ENCODE measurements around the gene ACTL6B.
A peak's percentile ranks its signal among the peaks of the same experiment; 100 is the strongest.
"Not testable (repeated sequence)": the region's sequence is repeated elsewhere in the genome, so short reads cannot be mapped to it uniquely, and the experiment has no call there.

Gene ACTL6B

GRCh38 chr7:100655908-100656674, at the start of gene ACTL6B:
ACTL6B (minus strand) TSS chr7:100656448; CDS start chr7:100656354, 94 bp downstream.
- Histone ChIP-seq H3K9ac (ENCODE audit: low read length) (no peak within 1 kb of the TSS), H3K4me1 (ENCODE audit: control insufficient read depth, insufficient read depth, low read length) (no peaks in the 10 kb centered on the region), H3K27ac (ENCODE audit: low read depth, low read length) (no peak within 1 kb of the TSS), H3K27me3 (ENCODE audit: control insufficient read depth, insufficient read depth, low read length) (peaks cover 22% of the 10 kb centered on the region), H3K36me3 (ENCODE audit: control insufficient read depth, insufficient read depth, low read length) (no peaks in the 10 kb centered on the region), H3K4me3 (ENCODE audit: low read length) (no peak within 1 kb of the TSS)

- Histone ChIP-seq H3K36me3 (ENCODE audit: control insufficient read depth, insufficient read depth, low read length) (no peaks in the 10 kb centered on the region), H3K27ac (ENCODE audit: low read depth, low read length) (peak overlapping the region; percentile 85), H3K9ac (ENCODE audit: low read length) (peak overlapping the region; percentile 66), H3K4me3 (ENCODE audit: low read length) (peak overlapping the region; percentile 87), H3K27me3 (ENCODE audit: control insufficient read depth, insufficient read depth, low read length) (no peaks in the 10 kb centered on the region), H3K4me1 (ENCODE audit: control insufficient read depth, insufficient read depth, low read length) (peaks cover 9% of the 10 kb centered on the region)
Observed at GRCh38 chr7:100705320-100705752, 49.1 kb upstream of the ACTL6B start.

- not testable (repeated sequence) for H3K27me3 ChIP-seq (ENCODE audit: control insufficient read depth, insufficient read depth, low read length)
Observed at GRCh38 chr7:100701089-100701488, 44.8 kb upstream of the ACTL6B start.

GRCh38 chr7:100699018-100699417, 42.8 kb upstream of the ACTL6B start:
- H3K36me3 ChIP-seq (ENCODE audit: control insufficient read depth, insufficient read depth, low read length): no peaks in the 10 kb centered on the region
- no peak overlapping the region for H3K9ac ChIP-seq (ENCODE audit: low read length)
- no peak overlapping the region for H3K27ac ChIP-seq (ENCODE audit: low read depth, low read length)
- no peak overlapping the region for H3K4me3 ChIP-seq (ENCODE audit: low read length)
- no peaks in the 10 kb centered on the region for H3K4me1 ChIP-seq (ENCODE audit: control insufficient read depth, insufficient read depth, low read length)
- H3K27me3 ChIP-seq (ENCODE audit: control insufficient read depth, insufficient read depth, low read length): no peaks in the 10 kb centered on the region

More at GRCh38 chr7:100701089-100701488, 44.8 kb upstream of the ACTL6B start:
- not testable (repeated sequence) for H3K4me1 ChIP-seq (ENCODE audit: control insufficient read depth, insufficient read depth, low read length); H3K27ac ChIP-seq (ENCODE audit: low read depth, low read length); H3K9ac ChIP-seq (ENCODE audit: low read length); H3K36me3 ChIP-seq (ENCODE audit: control insufficient read depth, insufficient read depth, low read length); H3K4me3 ChIP-seq (ENCODE audit: low read length)

GRCh38 chr7:100696123-100696521, 39.9 kb upstream of the ACTL6B start:
- Histone ChIP-seq H3K36me3 (ENCODE audit: control insufficient read depth, insufficient read depth, low read length) (no peaks in the 10 kb centered on the region), H3K27me3 (ENCODE audit: control insufficient read depth, insufficient read depth, low read length) (no peaks in the 10 kb centered on the region), H3K9ac (ENCODE audit: low read length) (no peak overlapping the region), H3K4me1 (ENCODE audit: control insufficient read depth, insufficient read depth, low read length) (peaks cover 17% of the 10 kb centered on the region), H3K27ac (ENCODE audit: low read depth, low read length) (no peak overlapping the region), H3K4me3 (ENCODE audit: low read length) (no peak overlapping the region)

GRCh38 chr7:100694098-100694745, 38.0 kb upstream of the ACTL6B start, which contains the start of gene GIGYF1:
GIGYF1 (minus strand) TSS chr7:100694250; CDS start chr7:100688238, 6,012 bp downstream.
- peaks cover 18% of the 10 kb centered on the region for H3K4me1 ChIP-seq (ENCODE audit: control insufficient read depth, insufficient read depth, low read length)
- H3K4me3 ChIP-seq (ENCODE audit: low read length): peak within 1 kb of the TSS; percentile 70
- H3K27me3 ChIP-seq (ENCODE audit: control insufficient read depth, insufficient read depth, low read length): no peaks in the 10 kb centered on the region
- peak within 1 kb of the TSS; percentile 49 for H3K9ac ChIP-seq (ENCODE audit: low read length)
- H3K36me3 ChIP-seq (ENCODE audit: control insufficient read depth, insufficient read depth, low read length): no peaks in the 10 kb centered on the region
- H3K27ac ChIP-seq (ENCODE audit: low read depth, low read length): peak within 1 kb of the TSS; percentile 79

GRCh38 chr7:100693312-100694097, 37.3 kb upstream of the ACTL6B start:
- Histone ChIP-seq H3K9ac (ENCODE audit: low read length) (peak overlapping the region; percentile 49), H3K27me3 (ENCODE audit: control insufficient read depth, insufficient read depth, low read length) (no peaks in the 10 kb centered on the region), H3K27ac (ENCODE audit: low read depth, low read length) (peak overlapping the region; percentile 59), H3K4me3 (ENCODE audit: low read length) (peak overlapping the region; percentile 70), H3K36me3 (ENCODE audit: control insufficient read depth, insufficient read depth, low read length) (peaks cover 3% of the 10 kb centered on the region), H3K4me1 (ENCODE audit: control insufficient read depth, insufficient read depth, low read length) (peaks cover 18% of the 10 kb centered on the region)

- Histone ChIP-seq H3K27ac (ENCODE audit: low read depth, low read length) (no peak overlapping the region), H3K4me1 (ENCODE audit: control insufficient read depth, insufficient read depth, low read length) (peaks cover 18% of the 10 kb centered on the region), H3K4me3 (ENCODE audit: low read length) (peak overlapping the region; percentile 70), H3K9ac (ENCODE audit: low read length) (peak overlapping the region; percentile 49), H3K27me3 (ENCODE audit: control insufficient read depth, insufficient read depth, low read length) (no peaks in the 10 kb centered on the region), H3K36me3 (ENCODE audit: control insufficient read depth, insufficient read depth, low read length) (peaks cover 8% of the 10 kb centered on the region)
Observed at GRCh38 chr7:100692578-100692961, 36.3 kb upstream of the ACTL6B start.

- peak overlapping the region; percentile 49 for H3K9ac ChIP-seq (ENCODE audit: low read length)
- no peak overlapping the region for H3K27ac ChIP-seq (ENCODE audit: low read depth, low read length)
- no peaks in the 10 kb centered on the region for H3K27me3 ChIP-seq (ENCODE audit: control insufficient read depth, insufficient read depth, low read length)
- H3K36me3 ChIP-seq (ENCODE audit: control insufficient read depth, insufficient read depth, low read length): peaks cover 11% of the 10 kb centered on the region
- peaks cover 18% of the 10 kb centered on the region for H3K4me1 ChIP-seq (ENCODE audit: control insufficient read depth, insufficient read depth, low read length)
- H3K4me3 ChIP-seq (ENCODE audit: low read length): peak overlapping the region; percentile 70
Observed at GRCh38 chr7:100691676-100692577, 35.7 kb upstream of the ACTL6B start.

GRCh38 chr7:100689230-100690135, 33.2 kb upstream of the ACTL6B start:
- peaks cover 30% of the 10 kb centered on the region for H3K36me3 ChIP-seq (ENCODE audit: control insufficient read depth, insufficient read depth, low read length)
- no peaks in the 10 kb centered on the region for H3K27me3 ChIP-seq (ENCODE audit: control insufficient read depth, insufficient read depth, low read length)
- no peak overlapping the region for H3K27ac ChIP-seq (ENCODE audit: low read depth, low read length)
- H3K9ac ChIP-seq (ENCODE audit: low read length): no peak overlapping the region
- no peak overlapping the region for H3K4me3 ChIP-seq (ENCODE audit: low read length)
- peaks cover 18% of the 10 kb centered on the region for H3K4me1 ChIP-seq (ENCODE audit: control insufficient read depth, insufficient read depth, low read length)

- H3K4me3 ChIP-seq (ENCODE audit: low read length): no peak overlapping the region
- no peak overlapping the region for H3K9ac ChIP-seq (ENCODE audit: low read length)
- peaks cover 18% of the 10 kb centered on the region for H3K4me1 ChIP-seq (ENCODE audit: control insufficient read depth, insufficient read depth, low read length)
- H3K36me3 ChIP-seq (ENCODE audit: control insufficient read depth, insufficient read depth, low read length): peaks cover 40% of the 10 kb centered on the region
- H3K27ac ChIP-seq (ENCODE audit: low read depth, low read length): no peak overlapping the region
- no peaks in the 10 kb centered on the region for H3K27me3 ChIP-seq (ENCODE audit: control insufficient read depth, insufficient read depth, low read length)
Observed at GRCh38 chr7:100688326-100688860, 32.1 kb upstream of the ACTL6B start.

Data from rectal smooth muscle tissue (tissue), 1 donor.